K562 (cell line): ENCODE data around the gene SEPHS2. TPM values are rescaled to one million over a fixed set of nuclear protein-coding genes. Genes with fewer than 3 reads are reported as not detected.

Experiments
- ATF7 ChIP-seq: fragments of 450-650 bp; IDR thresholded peaks from 2 replicates; pipeline ENCODE4 v1.7.1; 2014; ENCODE audit warnings: mild to moderate bottlenecking, moderate library complexity
- EGR1 ChIP-seq: fragments of 450-650 bp; conservative IDR thresholded peaks from 2 replicates; pipeline ENCODE4 v1.6.1; 2017; ENCODE audit warnings: mild to moderate bottlenecking
- JUNB ChIP-seq: fragments of 450-650 bp; formaldehyde crosslinking; conservative IDR thresholded peaks from 2 replicates; pipeline ENCODE4 v1.4.0; 2020; ENCODE audit warnings: mild to moderate bottlenecking
- KLF13 ChIP-seq: fragments of 450-650 bp; IDR thresholded peaks from 2 replicates; pipeline ENCODE4 v1.6.1; 2016; ENCODE audit warnings: missing genetic modification characterization, low read depth, mild to moderate bottlenecking, missing compliant biosample characterization, moderate library complexity, borderline replicate concordance
- MIER1 ChIP-seq: fragments of 450-650 bp; IDR thresholded peaks from 2 replicates; pipeline ENCODE4 v1.6.1; 2016; ENCODE audit warnings: antibody characterized with exemption, mild to moderate bottlenecking, low read depth
- PCBP2 ChIP-seq: fragments of 200-400 bp; formaldehyde crosslinking; IDR thresholded peaks from 2 replicates; pipeline ENCODE4 v1.6.1; 2018; ENCODE audit warnings: low read length, low read depth, mild to moderate bottlenecking, moderate library complexity; ENCODE audit not compliant: poor library complexity, severe bottlenecking
- TBL1XR1 ChIP-seq, 2 experiments: IDR thresholded peaks; 2 replicates each; pipeline ENCODE4 v1.6.1; 2012; ENCODE audit warnings: improper control_type of control experiment in 2 of 2, low read length in 2 of 2, mild to moderate bottlenecking in 1 of 2
- TCF7L2 ChIP-seq: fragments of 150-350 bp; IDR thresholded peaks from 2 replicates; pipeline ENCODE4 v1.6.1; 2016; ENCODE audit warnings: low read depth, mild to moderate bottlenecking, low read length, moderate library complexity
- U2AF1 ChIP-seq: fragments of 200-400 bp; formaldehyde crosslinking; optimal IDR thresholded peaks from 2 replicates; pipeline ENCODE3; 2017; ENCODE audit warnings: mild to moderate bottlenecking, low read depth, low read length, moderate library complexity
- ZNF143 ChIP-seq: sonication (generic); formaldehyde crosslinking; IDR thresholded peaks from 2 replicates; pipeline ENCODE4 v1.9.0; 2022; ENCODE audit warnings: mild to moderate bottlenecking, missing genetic modification reagents
- ZNF316 ChIP-seq: fragments of 450-650 bp; IDR thresholded peaks from 2 replicates; pipeline ENCODE4 v1.6.1; 2016
- polyA plus RNA-seq, 8 experiments: library from polyadenylated mRNA; depleted of rRNA in 4 of 8; stranded (reverse) in 5 of 8; unstranded in 3 of 8; fragments of >200 nt; fragmentation: Nextera tagmentation in 2 of 8; fragmentation: Illumina TruSeq in 1 of 8; extraction: Ambion mirVana in 2 of 8; extraction: Trizol in 1 of 8; gene quantifications; 2 replicates each; pipeline versions ENCODE4 v1.2.1 to v1.2.3, GENCODE V29; 2011 to 2014; ENCODE audit warnings: inconsistent platforms in 1 of 8, missing spikeins in 1 of 8
- total RNA-seq, 7 experiments: library from RNA; depleted of rRNA in 6 of 7; stranded (reverse); fragments of >200 nt in 6 of 7; fragmentation: Illumina TruSeq in 2 of 7; extraction: Trizol in 2 of 7; gene quantifications; 2 replicates each; pipeline versions ENCODE4 v1.2.1 to v1.2.3, GENCODE V29; 2011 to 2021; ENCODE audit warnings: low replicate concordance in 1 of 7
- TF ChIP-seq, protein P1 (sequence below): fragments of 450-650 bp; IDR thresholded peaks from 2 replicates; pipeline ENCODE4 v1.6.1; 2018; ENCODE audit not compliant: partially characterized antibody
- TF ChIP-seq, protein P2 (sequence below): IDR thresholded peaks from 2 replicates; pipeline ENCODE4 v1.6.1; 2011; ENCODE audit not compliant: insufficient read length; ENCODE audit errors: extremely low read depth
- TF ChIP-seq, protein P3 (sequence below): fragments of 250-450 bp; sonication (Bioruptor Pico); IDR thresholded peaks from 2 replicates; pipeline ENCODE4 v1.5.0; 2021
- TF ChIP-seq, protein P4 (sequence below): sonication (generic); formaldehyde crosslinking; IDR thresholded peaks from 2 replicates; pipeline ENCODE4 v1.8.0; 2022; ENCODE audit warnings: missing genetic modification reagents, mild to moderate bottlenecking, moderate library complexity, borderline replicate concordance
- TF ChIP-seq, protein P5 (sequence below): sonication (generic); formaldehyde crosslinking; IDR thresholded peaks from 2 replicates; pipeline ENCODE4 v1.9.0; 2022; ENCODE audit warnings: mild to moderate bottlenecking, missing genetic modification reagents
- TF ChIP-seq, protein P6 (sequence below): fragments of 250-450 bp; sonication (Bioruptor Pico); IDR thresholded peaks from 2 replicates; pipeline ENCODE4 v1.4.0; 2020; ENCODE audit warnings: mild to moderate bottlenecking
- TF ChIP-seq, protein P7 (sequence below): fragments of 250-450 bp; sonication (Bioruptor Pico); IDR thresholded peaks from 2 replicates; pipeline ENCODE4 v1.6.1; 2021; ENCODE audit warnings: mild to moderate bottlenecking

The SEPHS2 gene
- total and polyA plus RNA-seq, 9 of the 15 experiments (the other 6 are each of a cell fraction or from before 2014, with no cell fraction given): 20.9 to 90.6 (median 43.4) TPM

DNA sequence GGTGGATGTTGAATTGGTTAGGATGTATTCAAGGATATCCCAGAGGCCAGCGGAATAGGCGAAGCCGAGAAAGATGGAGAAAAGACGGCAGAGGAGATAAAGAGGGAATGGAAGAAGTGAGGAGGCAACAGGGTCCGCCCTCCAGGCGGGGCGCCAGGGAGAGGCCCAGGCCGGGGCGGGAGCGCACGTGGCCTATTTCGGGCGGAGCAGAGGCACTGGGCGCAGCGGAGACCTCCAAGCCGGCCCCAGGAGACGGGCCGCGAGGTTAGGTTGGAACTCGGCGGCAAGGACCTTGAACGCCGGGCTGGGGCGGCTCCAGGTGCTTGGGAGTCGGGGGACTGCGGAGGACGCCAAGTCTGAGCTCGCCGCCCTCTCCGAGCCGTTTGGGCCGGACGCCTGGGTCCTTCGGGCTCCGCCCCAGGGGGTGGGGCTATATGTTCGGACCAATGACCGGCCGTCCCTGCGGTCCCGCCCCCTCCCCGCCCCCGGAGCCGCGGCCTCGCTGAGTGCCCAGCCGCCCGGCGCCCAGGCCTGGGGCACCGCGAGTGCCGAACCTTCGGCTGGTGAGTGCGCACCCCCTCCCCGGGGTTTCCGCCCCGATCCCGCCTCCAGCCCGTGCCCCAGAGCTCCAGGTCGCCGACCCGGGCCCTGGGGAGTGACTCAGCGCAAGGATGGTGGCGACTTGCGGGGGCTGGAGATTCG, 38.4 kb downstream of the SEPHS2 start, which contains the start of gene ZNF771 (continued):
- TF ChIP-seq, protein P1, sequence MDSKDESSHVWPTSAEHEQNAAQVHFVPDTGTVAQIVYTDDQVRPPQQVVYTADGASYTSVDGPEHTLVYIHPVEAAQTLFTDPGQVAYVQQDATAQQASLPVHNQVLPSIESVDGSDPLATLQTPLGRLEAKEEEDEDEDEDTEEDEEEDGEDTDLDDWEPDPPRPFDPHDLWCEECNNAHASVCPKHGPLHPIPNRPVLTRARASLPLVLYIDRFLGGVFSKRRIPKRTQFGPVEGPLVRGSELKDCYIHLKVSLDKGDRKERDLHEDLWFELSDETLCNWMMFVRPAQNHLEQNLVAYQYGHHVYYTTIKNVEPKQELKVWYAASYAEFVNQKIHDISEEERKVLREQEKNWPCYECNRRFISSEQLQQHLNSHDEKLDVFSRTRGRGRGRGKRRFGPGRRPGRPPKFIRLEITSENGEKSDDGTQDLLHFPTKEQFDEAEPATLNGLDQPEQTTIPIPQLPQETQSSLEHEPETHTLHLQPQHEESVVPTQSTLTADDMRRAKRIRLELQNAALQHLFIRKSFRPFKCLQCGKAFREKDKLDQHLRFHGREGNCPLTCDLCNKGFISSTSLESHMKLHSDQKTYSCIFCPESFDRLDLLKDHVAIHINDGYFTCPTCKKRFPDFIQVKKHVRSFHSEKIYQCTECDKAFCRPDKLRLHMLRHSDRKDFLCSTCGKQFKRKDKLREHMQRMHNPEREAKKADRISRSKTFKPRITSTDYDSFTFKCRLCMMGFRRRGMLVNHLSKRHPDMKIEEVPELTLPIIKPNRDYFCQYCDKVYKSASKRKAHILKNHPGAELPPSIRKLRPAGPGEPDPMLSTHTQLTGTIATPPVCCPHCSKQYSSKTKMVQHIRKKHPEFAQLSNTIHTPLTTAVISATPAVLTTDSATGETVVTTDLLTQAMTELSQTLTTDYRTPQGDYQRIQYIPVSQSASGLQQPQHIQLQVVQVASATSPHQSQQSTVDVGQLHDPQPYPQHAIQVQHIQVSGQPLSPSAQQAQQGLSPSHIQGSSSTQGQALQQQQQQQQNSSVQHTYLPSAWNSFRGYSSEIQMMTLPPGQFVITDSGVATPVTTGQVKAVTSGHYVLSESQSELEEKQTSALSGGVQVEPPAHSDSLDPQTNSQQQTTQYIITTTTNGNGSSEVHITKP: no peak
- TF ChIP-seq U2AF1 (no peak), MIER1 (no peak), ATF7 (peak; percentile 88), TBL1XR1 (IDR thresholded peaks at IDR 0.05; ENCODE audit: low read length in 2 of 2) (no peak), TCF7L2 (no peak), EGR1 (peak; percentile 88), ZNF143 (CRISPR knock-in tag) (0 out of 2 replicates have a peak, but pooled peaks have one; percentile 18), KLF13 (0 out of 2 replicates have a peak, but pooled peaks have one; percentile 6), JUNB (no peak), ZNF316 (peak; percentile 59; the same call in 1 of the 2 replicates), PCBP2 (no peak)
- TF ChIP-seq, protein P2, sequence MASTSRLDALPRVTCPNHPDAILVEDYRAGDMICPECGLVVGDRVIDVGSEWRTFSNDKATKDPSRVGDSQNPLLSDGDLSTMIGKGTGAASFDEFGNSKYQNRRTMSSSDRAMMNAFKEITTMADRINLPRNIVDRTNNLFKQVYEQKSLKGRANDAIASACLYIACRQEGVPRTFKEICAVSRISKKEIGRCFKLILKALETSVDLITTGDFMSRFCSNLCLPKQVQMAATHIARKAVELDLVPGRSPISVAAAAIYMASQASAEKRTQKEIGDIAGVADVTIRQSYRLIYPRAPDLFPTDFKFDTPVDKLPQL: no peak
- TF ChIP-seq, protein P3, sequence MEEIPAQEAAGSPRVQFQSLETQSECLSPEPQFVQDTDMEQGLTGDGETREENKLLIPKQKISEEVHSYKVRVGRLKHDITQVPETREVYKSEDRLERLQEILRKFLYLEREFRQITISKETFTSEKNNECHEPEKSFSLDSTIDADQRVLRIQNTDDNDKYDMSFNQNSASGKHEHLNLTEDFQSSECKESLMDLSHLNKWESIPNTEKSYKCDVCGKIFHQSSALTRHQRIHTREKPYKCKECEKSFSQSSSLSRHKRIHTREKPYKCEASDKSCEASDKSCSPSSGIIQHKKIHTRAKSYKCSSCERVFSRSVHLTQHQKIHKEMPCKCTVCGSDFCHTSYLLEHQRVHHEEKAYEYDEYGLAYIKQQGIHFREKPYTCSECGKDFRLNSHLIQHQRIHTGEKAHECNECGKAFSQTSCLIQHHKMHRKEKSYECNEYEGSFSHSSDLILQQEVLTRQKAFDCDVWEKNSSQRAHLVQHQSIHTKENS: no peak
- TF ChIP-seq, protein P4, sequence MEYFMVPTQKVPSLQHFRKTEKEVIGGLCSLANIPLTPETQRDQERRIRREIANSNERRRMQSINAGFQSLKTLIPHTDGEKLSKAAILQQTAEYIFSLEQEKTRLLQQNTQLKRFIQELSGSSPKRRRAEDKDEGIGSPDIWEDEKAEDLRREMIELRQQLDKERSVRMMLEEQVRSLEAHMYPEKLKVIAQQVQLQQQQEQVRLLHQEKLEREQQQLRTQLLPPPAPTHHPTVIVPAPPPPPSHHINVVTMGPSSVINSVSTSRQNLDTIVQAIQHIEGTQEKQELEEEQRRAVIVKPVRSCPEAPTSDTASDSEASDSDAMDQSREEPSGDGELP (CRISPR knock-in tag): peak; percentile 83
- TF ChIP-seq, protein P5, sequence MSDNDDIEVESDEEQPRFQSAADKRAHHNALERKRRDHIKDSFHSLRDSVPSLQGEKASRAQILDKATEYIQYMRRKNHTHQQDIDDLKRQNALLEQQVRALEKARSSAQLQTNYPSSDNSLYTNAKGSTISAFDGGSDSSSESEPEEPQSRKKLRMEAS (CRISPR knock-in tag): peak; percentile 97
- TF ChIP-seq, protein P6, sequence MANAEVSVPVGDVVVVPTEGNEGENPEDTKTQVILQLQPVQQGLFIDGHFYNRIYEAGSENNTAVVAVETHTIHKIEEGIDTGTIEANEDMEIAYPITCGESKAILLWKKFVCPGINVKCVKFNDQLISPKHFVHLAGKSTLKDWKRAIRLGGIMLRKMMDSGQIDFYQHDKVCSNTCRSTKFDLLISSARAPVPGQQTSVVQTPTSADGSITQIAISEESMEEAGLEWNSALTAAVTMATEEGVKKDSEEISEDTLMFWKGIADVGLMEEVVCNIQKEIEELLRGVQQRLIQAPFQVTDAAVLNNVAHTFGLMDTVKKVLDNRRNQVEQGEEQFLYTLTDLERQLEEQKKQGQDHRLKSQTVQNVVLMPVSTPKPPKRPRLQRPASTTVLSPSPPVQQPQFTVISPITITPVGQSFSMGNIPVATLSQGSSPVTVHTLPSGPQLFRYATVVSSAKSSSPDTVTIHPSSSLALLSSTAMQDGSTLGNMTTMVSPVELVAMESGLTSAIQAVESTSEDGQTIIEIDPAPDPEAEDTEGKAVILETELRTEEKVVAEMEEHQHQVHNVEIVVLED (CRISPR knock-in tag): no peak
- TF ChIP-seq, protein P7, sequence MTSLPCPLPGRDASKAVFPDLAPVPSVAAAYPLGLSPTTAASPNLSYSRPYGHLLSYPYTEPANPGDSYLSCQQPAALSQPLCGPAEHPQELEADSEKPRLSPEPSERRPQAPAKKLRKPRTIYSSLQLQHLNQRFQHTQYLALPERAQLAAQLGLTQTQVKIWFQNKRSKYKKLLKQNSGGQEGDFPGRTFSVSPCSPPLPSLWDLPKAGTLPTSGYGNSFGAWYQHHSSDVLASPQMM: no peak
